CD14-positive monocyte (primary cell): ENCODE measurements around the gene SENP2. TPM values are rescaled to one million over a fixed set of nuclear protein-coding genes. Genes with fewer than 3 reads are reported as not detected.

Source experiments
- DNase-seq, 3 donors: peaks; one replicate each; pipeline ENCODE4 v3.0.0-alpha.2; 2011 to 2022
- H2AFZ ChIP-seq: 2 replicates; pipeline ENCODE4 v1.6.0; 2012; ENCODE audit warnings: mild to moderate bottlenecking, low read depth, low read length, inconsistent platforms; ENCODE audit not compliant: insufficient read depth, poor library complexity, severe bottlenecking
- H3K27ac ChIP-seq, 2 donors: 1 replicate in 1 of 2; 2 replicates in 1 of 2; pipeline ENCODE4 v1.5.1; 2012 to 2013; ENCODE audit warnings: low read length in 2 of 2, control low read depth in 1 of 2, inconsistent platforms in 1 of 2, low read depth in 1 of 2, mild to moderate bottlenecking in 1 of 2
- H3K27me3 ChIP-seq, 2 donors: one replicate each; pipeline versions ENCODE4 v1.6.0 to v1.6.1; 2011 to 2013; ENCODE audit warnings: low read length in 2 of 2; ENCODE audit not compliant: control insufficient read depth in 2 of 2, insufficient read depth in 2 of 2
- H3K36me3 ChIP-seq, 2 donors: replicated peaks in 1 of 2; 1 replicate in 1 of 2; 2 replicates in 1 of 2; pipeline versions ENCODE4 v1.5.1 to v1.6.1; 2012 to 2013; ENCODE audit warnings: low read length in 2 of 2, control low read depth in 1 of 2, inconsistent platforms in 1 of 2, mild to moderate bottlenecking in 1 of 2; ENCODE audit not compliant: insufficient read depth in 2 of 2, control insufficient read depth in 1 of 2
- H3K4me1 ChIP-seq, 2 donors: 1 replicate in 1 of 2; 2 replicates in 1 of 2; pipeline versions ENCODE4 v1.5.1 to v1.6.1; 2012 to 2013; ENCODE audit warnings: low read length in 2 of 2, control low read depth in 1 of 2, inconsistent platforms in 1 of 2, mild to moderate bottlenecking in 1 of 2, moderate library complexity in 1 of 2; ENCODE audit not compliant: insufficient read depth in 2 of 2, control insufficient read depth in 1 of 2
- H3K4me2 ChIP-seq: replicated peaks from 2 replicates; pipeline ENCODE3; 2012; ENCODE audit warnings: low read length, moderate library complexity, mild to moderate bottlenecking; ENCODE audit not compliant: poor library complexity, severe bottlenecking; ENCODE audit errors: extremely low read depth
- H3K4me3 ChIP-seq, 3 experiments: fragments of 200-600 bp in 1 of 3; sonication (generic) in 1 of 3; replicated peaks in 1 of 3; 1 replicate in 2 of 3; 2 replicates in 1 of 3; pipeline ENCODE4 v1.5.1; 2011 to 2013; ENCODE audit warnings: low read length in 3 of 3, mild to moderate bottlenecking in 3 of 3, control low read depth in 2 of 3, low read depth in 2 of 3, inconsistent platforms in 1 of 3, moderate library complexity in 1 of 3
- H3K79me2 ChIP-seq: 2 replicates; pipeline ENCODE4 v1.6.0; 2012; ENCODE audit warnings: mild to moderate bottlenecking, control low read depth, inconsistent platforms, low read length, moderate library complexity; ENCODE audit not compliant: insufficient read depth
- H3K9ac ChIP-seq: 2 replicates; pipeline ENCODE4 v1.6.0; 2017; ENCODE audit warnings: low read length, mild to moderate bottlenecking; ENCODE audit not compliant: insufficient read depth, poor library complexity, severe bottlenecking
- H3K9me3 ChIP-seq, 2 donors: replicated peaks in 1 of 2; 1 replicate in 1 of 2; 2 replicates in 1 of 2; pipeline versions ENCODE4 v1.5.1 to v1.6.1; 2012 to 2013; ENCODE audit warnings: low read length in 2 of 2, control low read depth in 1 of 2; ENCODE audit not compliant: control insufficient read depth in 1 of 2, insufficient read depth in 1 of 2
- H4K20me1 ChIP-seq: 2 replicates; pipeline ENCODE4 v1.6.0; 2012; ENCODE audit warnings: mild to moderate bottlenecking, low read length, control low read depth, moderate library complexity; ENCODE audit not compliant: insufficient read depth
- H3K27ac Mint-ChIP-seq, 7 donors: one replicate each; pipeline ENCODE4 v1.8.0; 2020; ENCODE audit warnings: mild to moderate bottlenecking in 7 of 7, mixed read lengths in 7 of 7, moderate library complexity in 6 of 7, inconsistent platforms in 2 of 7
- H3K27me3 Mint-ChIP-seq, 3 donors: one replicate each; pipeline ENCODE4 v1.8.0; 2021 to 2022; ENCODE audit warnings: low read depth in 3 of 3, mild to moderate bottlenecking in 3 of 3, mixed read lengths in 3 of 3, moderate library complexity in 3 of 3, inconsistent platforms in 1 of 3
- H3K36me3 Mint-ChIP-seq, 2 donors: one replicate each; pipeline ENCODE4 v1.8.0; 2020; ENCODE audit warnings: mixed read lengths in 2 of 2, inconsistent platforms in 1 of 2, mild to moderate bottlenecking in 1 of 2
- H3K4me1 Mint-ChIP-seq: one replicate; pipeline ENCODE4 v1.8.0; 2020; ENCODE audit warnings: mild to moderate bottlenecking, mixed read lengths
- H3K4me3 Mint-ChIP-seq, 2 donors: one replicate each; pipeline ENCODE4 v1.8.0; 2020; ENCODE audit warnings: mild to moderate bottlenecking in 2 of 2, mixed read lengths in 2 of 2, moderate library complexity in 1 of 2
- H3K9me3 Mint-ChIP-seq, 7 donors: one replicate each; pipeline ENCODE4 v1.8.0; 2020 to 2022; ENCODE audit warnings: mixed read lengths in 7 of 7, mild to moderate bottlenecking in 6 of 7, moderate library complexity in 6 of 7, inconsistent platforms in 2 of 7
- WGBS: methylation state at CpG from one replicate; pipeline ENCODE4 v1.1.5; 2013; ENCODE audit warnings: missing lambda C conversion rate; ENCODE audit not compliant: insufficient coverage; 5-methylcytosine and 5-hydroxymethylcytosine counted together
- intact Hi-C, 2 donors: fragments of 100-400 bp; cut with micrococcal nuclease; formaldehyde crosslinking; loops; one replicate each; pipeline versions ENCODE4 v1.15.0 to v1.15.1; 2023
- polyA minus RNA-seq: library from RNA; depleted of rRNA, polyadenylated mRNA; stranded (reverse); fragments of >200 nt; gene quantifications from 2 replicates; pipeline ENCODE4 v1.2.3, GENCODE V29; 2012
- polyA plus RNA-seq, 3 donors: library from polyadenylated mRNA; depleted of rRNA in 1 of 3; unstranded in 2 of 3; stranded (reverse) in 1 of 3; fragments of 300-500 nt in 2 of 3; fragments of >200 nt in 1 of 3; fragmentation: Illumina TruSeq in 2 of 3; gene quantifications; 1 replicate in 2 of 3; 2 replicates in 1 of 3; pipeline ENCODE4 v1.2.3, GENCODE V29; 2012 to 2021
- total RNA-seq, 12 experiments: library from RNA in 1 of 12; stranded (reverse) in 1 of 12; fragments of 120-200 nt in 1 of 12; gene quantifications; one replicate each; pipeline ENCODE4 v1.2.4 and lab custom pipeline; 2013 to 2026; ENCODE audit warnings: mixed read lengths in 6 of 12, inconsistent platforms in 1 of 12
- TF ChIP-seq, protein P1 (sequence below): fragments of 200-600 bp; IDR thresholded peaks from one replicate; pipeline ENCODE4 v1.8.0; 2022; ENCODE audit warnings: antibody characterized with exemption, mild to moderate bottlenecking

SENP2 gene
- total RNA-seq (2013), result 30.2 TPM
- polyA plus RNA-seq (10 to 100 TPM in 2 of 3 donors, 1 to 10 TPM in 1; 7.1 to 21.0 (median 13.4) TPM), polyA minus RNA-seq (5.0 and 5.8 TPM in 2 replicates), total RNA-seq (lab: John Stamatoyannopoulos, UW) (27.5 to 55.9 (median 51.9) reads per million in 11 experiments)

- peaks cover 27% of the 10 kb centered on the region for H3K4me1 Mint-ChIP-seq
- WGBS, result under 1% methylated on average over 57 of the region's 64 CpGs
- peak; percentile 99 for DNase-seq
- H3K4me2 ChIP-seq, result peak within 1 kb of the TSS; percentile 85
- H3K9me3 Mint-ChIP-seq, result peaks cover 0 to 2% (median 0%) of the 10 kb centered on the region in 7 donors
- H3K79me2 ChIP-seq, result peaks cover 40% of the 10 kb centered on the region
- peak within 1 kb of the TSS; percentile 94 for H2AFZ ChIP-seq
- intact Hi-C loops, result no loop called here
- H3K4me3 ChIP-seq, result peak within 1 kb of the TSS; percentile 90 to 96 (median 93)
- peak within 1 kb of the TSS; percentile 87 to 91 for H3K4me3 Mint-ChIP-seq
- peaks cover 2 to 8% of the 10 kb centered on the region in 2 donors for H3K36me3 Mint-ChIP-seq
- H3K9ac ChIP-seq, result peak within 1 kb of the TSS; percentile 97
- H3K9me3 ChIP-seq, result no peaks in the 10 kb centered on the region
- H3K27ac ChIP-seq, result peak within 1 kb of the TSS; percentile 93 to 97
- TF ChIP-seq, protein P1, sequence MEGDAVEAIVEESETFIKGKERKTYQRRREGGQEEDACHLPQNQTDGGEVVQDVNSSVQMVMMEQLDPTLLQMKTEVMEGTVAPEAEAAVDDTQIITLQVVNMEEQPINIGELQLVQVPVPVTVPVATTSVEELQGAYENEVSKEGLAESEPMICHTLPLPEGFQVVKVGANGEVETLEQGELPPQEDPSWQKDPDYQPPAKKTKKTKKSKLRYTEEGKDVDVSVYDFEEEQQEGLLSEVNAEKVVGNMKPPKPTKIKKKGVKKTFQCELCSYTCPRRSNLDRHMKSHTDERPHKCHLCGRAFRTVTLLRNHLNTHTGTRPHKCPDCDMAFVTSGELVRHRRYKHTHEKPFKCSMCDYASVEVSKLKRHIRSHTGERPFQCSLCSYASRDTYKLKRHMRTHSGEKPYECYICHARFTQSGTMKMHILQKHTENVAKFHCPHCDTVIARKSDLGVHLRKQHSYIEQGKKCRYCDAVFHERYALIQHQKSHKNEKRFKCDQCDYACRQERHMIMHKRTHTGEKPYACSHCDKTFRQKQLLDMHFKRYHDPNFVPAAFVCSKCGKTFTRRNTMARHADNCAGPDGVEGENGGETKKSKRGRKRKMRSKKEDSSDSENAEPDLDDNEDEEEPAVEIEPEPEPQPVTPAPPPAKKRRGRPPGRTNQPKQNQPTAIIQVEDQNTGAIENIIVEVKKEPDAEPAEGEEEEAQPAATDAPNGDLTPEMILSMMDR, result no peak
- no peaks in the 10 kb centered on the region for H3K36me3 ChIP-seq
- peaks cover 0 to 2% (median 2%) of the 10 kb centered on the region in 3 donors for H3K27me3 Mint-ChIP-seq
- H3K27me3 ChIP-seq, result no peaks in the 10 kb centered on the region
- H3K4me1 ChIP-seq, result peaks cover 14 to 18% of the 10 kb centered on the region in 2 donors
- H3K27ac Mint-ChIP-seq, result peak within 1 kb of the TSS; percentile 96 to 98 (median 97)
- H4K20me1 ChIP-seq, result no peaks in the 10 kb centered on the region
These were observed at the start of gene SENP2 for GRCh38 chr3:185585859-185586685. Gene SENP2 (plus strand): TSS chr3:185586295. CDS start chr3:185586414, 119 bp downstream.

DNA sequence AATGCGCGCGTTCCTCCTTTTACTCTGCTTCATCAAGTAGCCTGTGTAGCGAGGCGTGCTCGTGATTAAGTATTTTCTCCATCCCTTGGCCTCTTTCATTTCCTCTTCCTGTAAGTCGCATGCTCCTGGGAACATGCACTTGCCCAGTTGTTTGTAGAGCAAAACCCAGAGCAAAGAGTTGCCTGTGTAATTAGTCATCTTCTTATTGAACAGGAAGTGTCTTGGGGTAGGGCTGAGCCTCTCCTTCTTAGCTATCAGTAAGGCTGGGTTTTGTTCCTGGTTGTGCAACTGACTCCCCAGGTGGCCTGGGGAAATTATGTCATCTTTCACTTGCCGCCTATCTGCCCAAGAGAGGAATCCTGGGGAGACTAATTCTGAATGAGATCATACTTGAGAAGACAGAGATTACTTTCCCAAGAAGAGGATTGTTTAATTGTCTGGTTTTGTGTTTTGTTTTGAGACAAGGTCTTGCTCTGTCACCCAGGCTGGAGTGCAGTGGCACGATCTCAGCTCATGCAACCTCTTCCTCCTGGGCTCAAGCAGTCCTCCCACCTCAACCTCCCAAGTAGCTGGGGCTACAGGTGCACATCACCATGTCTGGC is 48.6 kb upstream of the SENP2 start:
- peaks cover 1 to 2% (median 2%) of the 10 kb centered on the region in 3 donors for H3K27me3 Mint-ChIP-seq
- Histone ChIP-seq H3K27ac (peak overlapping the region; percentile 22 to 46), H3K4me2 (peak overlapping the region; percentile 9), H3K9me3 (no peaks in the 10 kb centered on the region), H2AFZ (no peak overlapping the region), H3K4me3 (no peak overlapping the region), H3K9ac (no peak overlapping the region), H3K27me3 (no peaks in the 10 kb centered on the region), H3K4me1 (peaks cover 12 to 13% of the 10 kb centered on the region in 2 donors), H3K36me3 (no peaks in the 10 kb centered on the region), H4K20me1 (no peaks in the 10 kb centered on the region), H3K79me2 (no peaks in the 10 kb centered on the region)
- WGBS, result 0% methylated on average over 1 of the region's 9 CpGs
- peak; percentile 79 to 95 (median 88) for DNase-seq
- H3K9me3 Mint-ChIP-seq, result peaks cover 0 to 2% (median 0%) of the 10 kb centered on the region in 7 donors
- H3K36me3 Mint-ChIP-seq, result no peaks in the 10 kb centered on the region
- H3K4me3 Mint-ChIP-seq, result peak overlapping the region in 1 of 2 donors; percentile 60
- peak overlapping the region; percentile 10 to 86 (median 71) for H3K27ac Mint-ChIP-seq
- TF ChIP-seq, protein P1, result no peak
- H3K4me1 Mint-ChIP-seq, result peaks cover 10% of the 10 kb centered on the region
- intact Hi-C loops, result no loop called here
